ENCODE data around the gene LYPD6B. TPM values are rescaled to one million over a fixed set of nuclear protein-coding genes. Genes with fewer than 3 reads are reported as not detected.

Gene LYPD6B
- total RNA-seq, 1 donor from 2014 or later: 1.2 TPM

DNA sequence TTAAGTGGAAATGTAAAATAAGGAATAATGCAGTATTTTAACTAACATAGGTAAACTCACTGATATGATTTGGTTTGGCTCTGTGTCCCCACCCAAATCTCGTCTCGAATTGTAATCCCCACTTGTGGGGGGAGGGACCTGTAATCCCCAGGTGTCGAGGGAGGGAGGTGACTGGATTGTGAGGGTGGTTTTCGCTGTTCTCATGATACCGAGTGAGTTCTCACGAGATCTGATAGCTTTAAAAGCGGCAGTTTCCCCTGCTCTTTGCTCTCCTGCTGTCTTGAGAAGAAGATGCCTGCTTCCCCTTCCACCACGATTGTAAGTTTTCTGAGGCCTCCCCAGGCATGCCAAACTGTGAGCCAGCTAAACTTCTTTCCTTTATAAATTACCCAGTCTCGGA is 182.5 kb downstream of the LYPD6B start:
- DNase-seq (ENCODE audit: low spot score): no peak
- H3K4me3 Mint-ChIP-seq (ENCODE audit: unreplicated experiment): no peak overlapping the region
- H3K27ac Mint-ChIP-seq (ENCODE audit: unreplicated experiment): no peak overlapping the region
- TF ChIP-seq, protein P1, sequence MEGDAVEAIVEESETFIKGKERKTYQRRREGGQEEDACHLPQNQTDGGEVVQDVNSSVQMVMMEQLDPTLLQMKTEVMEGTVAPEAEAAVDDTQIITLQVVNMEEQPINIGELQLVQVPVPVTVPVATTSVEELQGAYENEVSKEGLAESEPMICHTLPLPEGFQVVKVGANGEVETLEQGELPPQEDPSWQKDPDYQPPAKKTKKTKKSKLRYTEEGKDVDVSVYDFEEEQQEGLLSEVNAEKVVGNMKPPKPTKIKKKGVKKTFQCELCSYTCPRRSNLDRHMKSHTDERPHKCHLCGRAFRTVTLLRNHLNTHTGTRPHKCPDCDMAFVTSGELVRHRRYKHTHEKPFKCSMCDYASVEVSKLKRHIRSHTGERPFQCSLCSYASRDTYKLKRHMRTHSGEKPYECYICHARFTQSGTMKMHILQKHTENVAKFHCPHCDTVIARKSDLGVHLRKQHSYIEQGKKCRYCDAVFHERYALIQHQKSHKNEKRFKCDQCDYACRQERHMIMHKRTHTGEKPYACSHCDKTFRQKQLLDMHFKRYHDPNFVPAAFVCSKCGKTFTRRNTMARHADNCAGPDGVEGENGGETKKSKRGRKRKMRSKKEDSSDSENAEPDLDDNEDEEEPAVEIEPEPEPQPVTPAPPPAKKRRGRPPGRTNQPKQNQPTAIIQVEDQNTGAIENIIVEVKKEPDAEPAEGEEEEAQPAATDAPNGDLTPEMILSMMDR (IDR thresholded peaks at IDR 0.05): no peak
- no peaks in the 10 kb centered on the region for H3K27me3 Mint-ChIP-seq (ENCODE audit: low read depth)
- H3K36me3 Mint-ChIP-seq (ENCODE audit: low read depth): no peaks in the 10 kb centered on the region
- H3K4me1 Mint-ChIP-seq (ENCODE audit: low read depth): peaks cover 9% of the 10 kb centered on the region
- H3K9me3 Mint-ChIP-seq (ENCODE audit: low read depth): no peaks in the 10 kb centered on the region

DNA sequence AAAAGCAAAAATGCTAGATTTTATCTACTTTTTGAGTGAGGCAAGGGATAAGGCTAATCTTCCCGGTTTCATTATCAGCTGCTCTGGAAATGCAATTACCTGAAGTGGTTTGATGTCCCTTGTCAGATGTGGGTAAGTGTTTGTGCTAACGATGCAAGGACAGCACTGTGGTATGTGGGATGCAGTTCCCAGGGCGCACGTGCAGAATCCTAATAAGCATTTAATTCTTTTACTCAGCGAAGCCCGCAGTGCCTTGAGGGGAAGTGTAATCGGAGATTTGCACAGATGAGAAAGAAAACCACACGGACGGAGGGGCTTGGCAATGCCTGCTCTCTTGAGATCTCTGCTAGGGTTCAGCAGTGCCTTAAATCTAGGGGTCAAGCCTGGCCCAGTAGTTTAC is 183.4 kb downstream of the LYPD6B start:
- H3K27me3 Mint-ChIP-seq (ENCODE audit: low read depth): no peaks in the 10 kb centered on the region
- no peak overlapping the region for H3K27ac Mint-ChIP-seq (ENCODE audit: unreplicated experiment)
- no peak overlapping the region for H3K4me3 Mint-ChIP-seq (ENCODE audit: unreplicated experiment)
- TF ChIP-seq, protein P1 (IDR thresholded peaks at IDR 0.05): no peak
- peaks cover 9% of the 10 kb centered on the region for H3K4me1 Mint-ChIP-seq (ENCODE audit: low read depth)
- DNase-seq (ENCODE audit: low spot score): no peak
- no peaks in the 10 kb centered on the region for H3K9me3 Mint-ChIP-seq (ENCODE audit: low read depth)
- no peaks in the 10 kb centered on the region for H3K36me3 Mint-ChIP-seq (ENCODE audit: low read depth)

DNA sequence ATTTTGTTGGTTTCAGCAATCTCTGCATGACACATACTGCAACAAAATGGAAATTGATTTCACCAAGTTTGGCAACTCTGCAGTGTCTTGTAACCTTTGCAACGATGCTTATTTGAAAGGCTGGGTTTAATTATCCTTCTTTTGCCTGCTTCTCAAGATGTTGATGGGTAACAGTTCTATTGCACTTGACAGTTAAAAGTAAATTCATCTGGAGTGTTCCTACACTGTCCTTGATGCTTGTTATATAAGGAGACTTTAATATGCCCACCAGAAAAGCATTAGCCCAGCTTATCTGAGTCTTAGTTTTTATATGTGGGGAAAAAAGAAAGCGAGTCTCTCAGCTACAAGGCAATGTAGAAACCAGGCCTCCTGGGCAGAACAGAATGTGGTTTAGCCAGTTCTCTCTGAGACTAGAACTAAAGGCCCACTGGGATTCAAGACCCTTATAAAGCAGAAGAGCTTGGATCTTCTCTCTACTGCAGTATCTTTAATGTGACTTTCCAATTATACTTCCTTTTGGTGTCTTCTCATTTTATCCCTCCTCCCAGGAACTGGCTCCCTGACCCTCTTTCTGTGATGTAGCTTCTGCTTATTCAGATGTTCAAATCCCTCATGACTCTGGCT is 185.1 kb downstream of the LYPD6B start:
- H3K36me3 Mint-ChIP-seq (ENCODE audit: low read depth): no peaks in the 10 kb centered on the region
- H3K27me3 Mint-ChIP-seq (ENCODE audit: low read depth): no peaks in the 10 kb centered on the region
- no peak overlapping the region for H3K4me3 Mint-ChIP-seq (ENCODE audit: unreplicated experiment)
- H3K9me3 Mint-ChIP-seq (ENCODE audit: low read depth): no peaks in the 10 kb centered on the region
- H3K4me1 Mint-ChIP-seq (ENCODE audit: low read depth): peaks cover 9% of the 10 kb centered on the region
- TF ChIP-seq, protein P1 (IDR thresholded peaks at IDR 0.05): no peak
- DNase-seq (ENCODE audit: low spot score): no peak
- no peak overlapping the region for H3K27ac Mint-ChIP-seq (ENCODE audit: unreplicated experiment)

DNA sequence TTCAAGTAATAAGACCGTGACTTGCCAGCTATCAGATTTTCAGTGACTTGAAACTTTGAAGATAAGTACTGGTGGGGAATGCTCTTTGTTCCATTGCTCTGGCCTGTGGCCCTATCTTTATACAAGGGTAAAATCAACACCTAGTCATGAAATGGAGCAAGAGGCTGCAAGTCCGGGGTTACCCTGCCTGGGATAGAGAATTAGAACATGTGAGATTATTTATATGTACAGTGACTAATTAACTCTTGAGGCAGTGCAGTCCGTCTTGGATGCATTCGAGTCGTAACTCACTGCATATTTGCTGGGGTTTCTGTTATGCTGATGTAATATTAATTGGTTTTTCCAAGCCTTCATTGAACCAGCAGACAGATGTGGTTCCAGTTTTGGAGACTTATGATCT is 186.0 kb downstream of the LYPD6B start:
- no peak overlapping the region for H3K27ac Mint-ChIP-seq (ENCODE audit: unreplicated experiment)
- TF ChIP-seq, protein P1 (IDR thresholded peaks at IDR 0.05): no peak
- H3K27me3 Mint-ChIP-seq (ENCODE audit: low read depth): peaks cover 3% of the 10 kb centered on the region
- H3K9me3 Mint-ChIP-seq (ENCODE audit: low read depth): no peaks in the 10 kb centered on the region
- no peak overlapping the region for H3K4me3 Mint-ChIP-seq (ENCODE audit: unreplicated experiment)
- no peak for DNase-seq (ENCODE audit: low spot score)
- H3K4me1 Mint-ChIP-seq (ENCODE audit: low read depth): peaks cover 9% of the 10 kb centered on the region
- no peaks in the 10 kb centered on the region for H3K36me3 Mint-ChIP-seq (ENCODE audit: low read depth)

DNA sequence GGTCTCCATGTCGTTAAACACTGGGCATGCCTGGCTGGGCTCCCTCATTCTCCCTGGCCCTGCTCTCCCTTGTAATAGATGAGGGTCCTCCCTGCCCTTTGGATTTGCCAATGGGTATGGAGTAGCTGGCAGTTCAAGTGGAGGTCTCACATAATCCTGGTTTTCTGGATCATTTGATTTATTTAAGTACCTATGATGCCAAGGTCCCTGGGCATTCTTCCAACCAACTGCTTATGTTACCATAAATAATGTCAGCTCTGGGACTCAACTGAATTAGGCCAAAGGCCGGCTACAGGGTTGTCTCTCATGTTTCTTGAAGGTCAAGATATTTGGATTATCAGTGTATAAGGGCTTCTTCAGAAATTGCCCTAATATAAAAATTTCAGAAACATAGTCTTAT is 186.9 kb downstream of the LYPD6B start:
- Mint-ChIP-seq H3K27ac (ENCODE audit: unreplicated experiment) (no peak overlapping the region), H3K4me3 (ENCODE audit: unreplicated experiment) (no peak overlapping the region), H3K27me3 (ENCODE audit: low read depth) (peaks cover 8% of the 10 kb centered on the region), H3K36me3 (ENCODE audit: low read depth) (no peaks in the 10 kb centered on the region), H3K9me3 (ENCODE audit: low read depth) (no peaks in the 10 kb centered on the region), H3K4me1 (ENCODE audit: low read depth) (peaks cover 9% of the 10 kb centered on the region)
- no peak for DNase-seq (ENCODE audit: low spot score)
- TF ChIP-seq, protein P1 (IDR thresholded peaks at IDR 0.05): no peak
